Stimulated activated CD8-positive, alpha-beta memory T cell treated with anti-CD3 and anti-CD28 coated beads, Interleukin-4, amount 100 ng/mL, for 24 hours (primary cell): ENCODE measurements around the gene DOCK4.
"Not testable (repeated sequence)": the region's sequence is repeated elsewhere in the genome, so short reads cannot be mapped to it uniquely, and the experiment has no call there.

Experiments used
- DNase-seq: peaks from one replicate; pipeline ENCODE4 v3.0.0-alpha.2; 2020; ENCODE audit warnings: low read depth

The DOCK4 gene

GRCh38 chr7:111954474-111955381 lies 251.5 kb downstream of the DOCK4 start:
- no peak for DNase-seq

GRCh38 chr7:111954056-111954455 lies 252.1 kb downstream of the DOCK4 start:
- no peak for DNase-seq

GRCh38 chr7:111953611-111954010 lies 252.6 kb downstream of the DOCK4 start:
- no peak for DNase-seq

- DNase-seq = no peak
Measured at GRCh38 chr7:111952783-111953182, 253.4 kb downstream of the DOCK4 start.

GRCh38 chr7:111951052-111951451 lies 255.1 kb downstream of the DOCK4 start:
- DNase-seq = no peak

- no peak for DNase-seq
Measured at GRCh38 chr7:111942450-111943081, 263.6 kb downstream of the DOCK4 start.

- DNase-seq = no peak
Measured at GRCh38 chr7:111937163-111937562, 269.0 kb downstream of the DOCK4 start.

- no peak for DNase-seq
Measured at GRCh38 chr7:111933609-111934008, 272.6 kb downstream of the DOCK4 start.

GRCh38 chr7:111931958-111932357 lies 274.2 kb downstream of the DOCK4 start:
- DNase-seq = no peak

- no peak for DNase-seq
Measured at GRCh38 chr7:111931016-111931517, 275.1 kb downstream of the DOCK4 start.

GRCh38 chr7:111929264-111929663 lies 276.9 kb downstream of the DOCK4 start:
- no peak for DNase-seq

GRCh38 chr7:111927353-111928019 lies 278.7 kb downstream of the DOCK4 start:
- DNase-seq = no peak

GRCh38 chr7:111920329-111920728 lies 285.9 kb downstream of the DOCK4 start:
- DNase-seq = no peak

GRCh38 chr7:111919631-111920179 lies 286.5 kb downstream of the DOCK4 start:
- DNase-seq = no peak

GRCh38 chr7:111919164-111919563 lies 287.0 kb downstream of the DOCK4 start:
- DNase-seq = no peak

- DNase-seq = no peak
Measured at GRCh38 chr7:111918461-111918860, 287.7 kb downstream of the DOCK4 start.

GRCh38 chr7:111917404-111917803 lies 288.8 kb downstream of the DOCK4 start:
- not testable (repeated sequence) for DNase-seq

GRCh38 chr7:111914291-111914690 lies 291.9 kb downstream of the DOCK4 start:
- DNase-seq = no peak

GRCh38 chr7:111911166-111911961 lies 294.8 kb downstream of the DOCK4 start:
- no peak for DNase-seq

- no peak for DNase-seq
Measured at GRCh38 chr7:111910656-111911055, 295.5 kb downstream of the DOCK4 start.

- not testable (repeated sequence) for DNase-seq
Measured at GRCh38 chr7:111908673-111909072, 297.5 kb downstream of the DOCK4 start.
